Type B pancreatic cell (in vitro differentiated cells): ENCODE results near the gene FIP1L1. TPM values are rescaled to one million over a fixed set of nuclear protein-coding genes. Genes with fewer than 3 reads are reported as not detected.

Experiments used
- DNase-seq: peaks from one replicate; pipeline ENCODE4 v3.0.0; 2021; ENCODE audit warnings: mixed read lengths; ENCODE audit not compliant: unreplicated experiment; ENCODE audit errors: extremely low spot score
- H3K27ac Mint-ChIP-seq: 2 replicates; pipeline ENCODE4 v1.8.0; 2021; ENCODE audit warnings: mild to moderate bottlenecking, mixed read lengths
- H3K27me3 Mint-ChIP-seq: 2 replicates; pipeline ENCODE4 v1.8.0; 2021; ENCODE audit warnings: mixed read lengths
- H3K36me3 Mint-ChIP-seq: 2 replicates; pipeline ENCODE4 v1.8.0; 2021; ENCODE audit warnings: mixed read lengths
- H3K4me1 Mint-ChIP-seq: one replicate; pipeline ENCODE4 v1.8.0; 2021; ENCODE audit warnings: mixed read lengths; ENCODE audit not compliant: unreplicated experiment
- H3K4me3 Mint-ChIP-seq: 2 replicates; pipeline ENCODE4 v1.8.0; 2021; ENCODE audit warnings: mild to moderate bottlenecking, mixed read lengths
- H3K9me3 Mint-ChIP-seq: 2 replicates; pipeline ENCODE4 v1.8.0; 2021; ENCODE audit warnings: mixed read lengths
- total RNA-seq: library from RNA; stranded (reverse); gene quantifications from 2 replicates; pipeline ENCODE4 v1.2.1, GENCODE V29; 2021; ENCODE audit warnings: low replicate concordance
- TF ChIP-seq, protein P1 (sequence below): fragments of 200-600 bp; sonication (generic); conservative IDR thresholded peaks from 2 replicates; pipeline ENCODE4 v1.5.0; 2021; ENCODE audit warnings: antibody characterized with exemption, mild to moderate bottlenecking

Gene FIP1L1
- total RNA-seq, 1 donor from 2014 or later = 60.2 TPM

DNA sequence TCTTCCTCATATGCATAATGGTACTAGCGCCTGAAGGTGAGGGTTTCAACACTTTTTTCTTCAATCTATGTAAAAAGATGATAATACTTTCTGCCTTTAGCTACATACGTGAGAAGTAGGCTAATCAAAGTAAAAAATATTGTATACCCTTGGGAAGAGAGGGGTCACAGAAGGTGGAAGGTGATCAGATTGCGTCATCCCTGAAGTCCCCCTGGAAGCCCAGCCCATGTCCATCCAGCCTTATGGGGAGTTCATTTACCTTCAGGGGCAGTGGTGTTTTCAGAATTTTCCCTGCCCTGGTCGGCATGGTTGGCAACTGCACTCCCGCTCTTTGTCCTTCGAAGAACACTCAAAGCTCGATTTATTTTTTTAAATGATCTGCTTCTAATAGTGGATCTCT, 129.6 kb downstream of the FIP1L1 start:
- Mint-ChIP-seq H3K27me3 (no peaks in the 10 kb centered on the region), H3K9me3 (no peaks in the 10 kb centered on the region), H3K27ac (no peak overlapping the region), H3K36me3 (no peaks in the 10 kb centered on the region), H3K4me3 (no peak overlapping the region), H3K4me1 (peaks cover 8% of the 10 kb centered on the region)
- TF ChIP-seq, protein P1, sequence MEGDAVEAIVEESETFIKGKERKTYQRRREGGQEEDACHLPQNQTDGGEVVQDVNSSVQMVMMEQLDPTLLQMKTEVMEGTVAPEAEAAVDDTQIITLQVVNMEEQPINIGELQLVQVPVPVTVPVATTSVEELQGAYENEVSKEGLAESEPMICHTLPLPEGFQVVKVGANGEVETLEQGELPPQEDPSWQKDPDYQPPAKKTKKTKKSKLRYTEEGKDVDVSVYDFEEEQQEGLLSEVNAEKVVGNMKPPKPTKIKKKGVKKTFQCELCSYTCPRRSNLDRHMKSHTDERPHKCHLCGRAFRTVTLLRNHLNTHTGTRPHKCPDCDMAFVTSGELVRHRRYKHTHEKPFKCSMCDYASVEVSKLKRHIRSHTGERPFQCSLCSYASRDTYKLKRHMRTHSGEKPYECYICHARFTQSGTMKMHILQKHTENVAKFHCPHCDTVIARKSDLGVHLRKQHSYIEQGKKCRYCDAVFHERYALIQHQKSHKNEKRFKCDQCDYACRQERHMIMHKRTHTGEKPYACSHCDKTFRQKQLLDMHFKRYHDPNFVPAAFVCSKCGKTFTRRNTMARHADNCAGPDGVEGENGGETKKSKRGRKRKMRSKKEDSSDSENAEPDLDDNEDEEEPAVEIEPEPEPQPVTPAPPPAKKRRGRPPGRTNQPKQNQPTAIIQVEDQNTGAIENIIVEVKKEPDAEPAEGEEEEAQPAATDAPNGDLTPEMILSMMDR = no peak
- DNase-seq = no peak

DNA sequence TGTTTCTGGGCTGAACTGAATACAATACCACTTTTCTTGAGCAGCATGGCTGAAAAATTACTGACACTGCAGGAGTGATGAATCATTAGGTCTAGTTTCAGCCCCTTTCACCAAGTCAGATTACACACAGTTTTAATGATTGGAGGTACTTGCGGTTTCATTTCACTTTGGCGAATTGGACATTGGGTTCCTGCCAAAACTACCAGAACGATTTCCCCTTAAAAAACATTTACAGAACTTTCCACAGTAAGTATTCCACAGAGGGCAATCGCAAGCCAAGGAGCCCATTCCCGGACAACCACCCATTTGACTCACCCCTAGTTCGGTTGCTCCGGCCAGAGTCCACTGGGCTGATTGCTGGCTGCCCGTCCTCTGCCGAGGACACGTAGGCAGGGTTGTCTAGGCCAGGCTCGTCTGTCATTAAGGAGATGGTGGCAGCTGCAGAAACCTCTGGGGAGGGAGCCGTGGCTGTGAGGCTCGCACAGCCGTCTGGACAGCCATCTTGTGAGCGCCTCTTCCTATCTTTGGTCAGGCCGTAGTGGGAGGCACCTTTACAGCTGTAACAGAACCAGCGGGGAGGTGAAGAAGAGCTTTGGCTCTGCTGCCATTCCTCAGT, 130.3 kb downstream of the FIP1L1 start:
- no peak overlapping the region for H3K4me3 Mint-ChIP-seq
- peaks cover 8% of the 10 kb centered on the region for H3K4me1 Mint-ChIP-seq
- DNase-seq = no peak
- TF ChIP-seq, protein P1 = no peak
- H3K27ac Mint-ChIP-seq = no peak overlapping the region
- H3K36me3 Mint-ChIP-seq = no peaks in the 10 kb centered on the region
- no peaks in the 10 kb centered on the region for H3K27me3 Mint-ChIP-seq
- H3K9me3 Mint-ChIP-seq = no peaks in the 10 kb centered on the region

DNA sequence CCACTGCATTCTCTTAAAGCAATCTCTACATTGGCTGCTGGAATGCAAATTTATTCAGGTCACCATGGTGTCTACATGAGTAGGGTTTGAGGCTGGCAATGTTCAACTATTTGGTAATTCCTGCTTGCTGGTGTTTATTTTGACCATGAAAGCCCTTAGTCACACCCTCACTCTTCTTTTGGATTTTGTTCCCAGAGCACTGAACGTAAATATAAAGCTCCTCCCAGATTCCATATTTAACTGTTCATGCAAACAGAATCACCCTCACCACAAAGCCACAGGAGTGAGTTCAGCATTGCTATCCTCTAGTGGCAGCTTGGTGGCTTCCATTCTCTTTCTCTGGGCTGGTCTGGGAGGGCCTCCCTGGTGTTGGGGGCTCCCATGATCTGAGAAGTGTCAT, 131.0 kb downstream of the FIP1L1 start:
- Mint-ChIP-seq H3K4me1 (peaks cover 8% of the 10 kb centered on the region), H3K9me3 (no peaks in the 10 kb centered on the region), H3K4me3 (no peak overlapping the region), H3K27me3 (no peaks in the 10 kb centered on the region), H3K27ac (no peak overlapping the region), H3K36me3 (no peaks in the 10 kb centered on the region)
- no peak for DNase-seq
- TF ChIP-seq, protein P1 = no peak

DNA sequence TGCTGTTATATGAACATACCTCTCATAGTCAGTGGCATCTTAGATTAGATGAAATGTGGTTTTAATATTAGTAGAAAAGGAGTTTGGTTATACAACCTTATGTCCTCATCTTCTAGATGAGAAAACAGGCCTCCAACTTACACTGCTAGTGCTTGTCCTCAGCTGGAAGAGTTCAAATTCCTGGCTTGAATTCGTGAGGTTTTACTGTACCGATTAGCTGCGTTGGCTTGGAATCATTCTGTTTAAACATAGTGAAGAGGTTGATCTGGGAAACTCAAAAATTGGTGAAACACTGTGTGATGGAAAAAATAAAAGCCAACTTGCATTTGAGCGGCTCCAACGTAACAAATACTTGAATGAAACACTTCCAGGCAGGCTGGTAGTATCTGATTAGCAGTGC, 132.9 kb downstream of the FIP1L1 start:
- no peaks in the 10 kb centered on the region for H3K36me3 Mint-ChIP-seq
- DNase-seq = no peak
- H3K27me3 Mint-ChIP-seq = no peaks in the 10 kb centered on the region
- TF ChIP-seq, protein P1 = no peak
- H3K4me1 Mint-ChIP-seq = peaks cover 8% of the 10 kb centered on the region
- H3K4me3 Mint-ChIP-seq = no peak overlapping the region
- H3K9me3 Mint-ChIP-seq = no peaks in the 10 kb centered on the region
- H3K27ac Mint-ChIP-seq = no peak overlapping the region

Other genes starting within 250 kb of the FIP1L1 start
- 11.2 and 12.3 TPM in 2 replicates for gene SCFD2, start 11.6 kb upstream of the FIP1L1 start, total RNA-seq
- 5.3 and 7.4 TPM in 2 replicates for gene LNX1, start 213.8 kb downstream of the FIP1L1 start, total RNA-seq